Neural progenitor cell (in vitro differentiated cells): ENCODE results near the gene LDLRAD4.

ENCODE experiments used
- CTCF ChIP-seq: fragments of 200-600 bp; sonication (generic); IDR thresholded peaks from 2 replicates; pipeline ENCODE4 v1.5.1; 2017; ENCODE audit warnings: antibody characterized with exemption, mild to moderate bottlenecking
- EZH2 ChIP-seq: fragments of 200-600 bp; sonication (generic); IDR thresholded peaks from 2 replicates; pipeline ENCODE4 v1.6.1; 2017; ENCODE audit warnings: antibody characterized with exemption, mild to moderate bottlenecking, moderate library complexity
- EZH2phosphoT487 ChIP-seq: fragments of 200-600 bp; sonication (generic); IDR thresholded peaks from 2 replicates; pipeline ENCODE4 v1.6.1; 2017; ENCODE audit warnings: antibody characterized with exemption

- no peak for TF ChIP-seq CTCF
- no peak for TF ChIP-seq EZH2
- no peak for TF ChIP-seq EZH2phosphoT487
These were observed 157.0 kb downstream of the LDLRAD4 start for GRCh38 chr18:13375302-13376255.
